Smooth muscle cell (in vitro differentiated cells): ENCODE results near the gene SHANK2. TPM values are rescaled to one million over a fixed set of nuclear protein-coding genes. Genes with fewer than 3 reads are reported as not detected.

Experiments used
- DNase-seq: peaks from one replicate; lab custom pipeline; 2025; ENCODE audit not compliant: unreplicated experiment; lab: John Stamatoyannopoulos, UW
- H2AFZ ChIP-seq: fragments of 200-600 bp; sonication (generic); 2 replicates; pipeline ENCODE4 v1.6.0; 2016; ENCODE audit warnings: antibody characterized with exemption, low read depth, mild to moderate bottlenecking
- H3F3A ChIP-seq: fragments of 200-600 bp; sonication (generic); 2 replicates; pipeline ENCODE4 v1.6.0; 2017; ENCODE audit warnings: antibody characterized with exemption, low read depth
- H3K27ac ChIP-seq: fragments of 200-600 bp; sonication (generic); 2 replicates; pipeline ENCODE4 v1.5.1; 2016; ENCODE audit warnings: low read depth, mild to moderate bottlenecking
- H3K27me3 ChIP-seq: fragments of 200-600 bp; sonication (generic); 2 replicates; pipeline ENCODE4 v1.6.1; 2016; ENCODE audit warnings: low read depth, mild to moderate bottlenecking
- H3K36me3 ChIP-seq: fragments of 200-600 bp; sonication (generic); 2 replicates; pipeline ENCODE4 v1.5.1; 2016; ENCODE audit warnings: low read depth
- H3K4me1 ChIP-seq: fragments of 200-600 bp; sonication (generic); 2 replicates; pipeline ENCODE4 v1.5.1; 2016; ENCODE audit warnings: low read depth
- H3K4me2 ChIP-seq: fragments of 200-600 bp; sonication (generic); 2 replicates; pipeline ENCODE4 v1.6.0; 2016; ENCODE audit warnings: mild to moderate bottlenecking
- H3K4me3 ChIP-seq: fragments of 200-600 bp; sonication (generic); 2 replicates; pipeline ENCODE4 v1.5.1; 2016; ENCODE audit warnings: mild to moderate bottlenecking
- H3K79me2 ChIP-seq: fragments of 200-600 bp; sonication (generic); 2 replicates; pipeline ENCODE4 v1.6.0; 2016; ENCODE audit warnings: low read depth, mild to moderate bottlenecking
- H3K9ac ChIP-seq: fragments of 200-600 bp; sonication (generic); 2 replicates; pipeline ENCODE4 v1.6.0; 2016; ENCODE audit warnings: low read depth
- H3K9me3 ChIP-seq: fragments of 200-600 bp; sonication (generic); replicated peaks from 2 replicates; pipeline ENCODE4 v1.5.1; 2016; ENCODE audit warnings: low read depth
- H4K20me1 ChIP-seq: fragments of 200-600 bp; sonication (generic); 2 replicates; pipeline ENCODE4 v1.6.0; 2016; ENCODE audit warnings: low read depth
- WGBS: methylation state at CpG from one replicate; pipeline ENCODE4 v1.1.7; 2016; ENCODE audit warnings: low lambda C conversion rate; 5-methylcytosine and 5-hydroxymethylcytosine counted together
- polyA plus RNA-seq: library from polyadenylated mRNA; unstranded; fragments of >200 nt; fragmentation: Nextera tagmentation; extraction: Ambion mirVana; gene quantifications from 2 replicates; pipeline ENCODE4 v1.2.1, GENCODE V29; 2016
- total RNA-seq: library from RNA; depleted of rRNA; stranded (reverse); fragments of >200 nt; gene quantifications from 2 replicates; pipeline ENCODE4 v1.2.3, GENCODE V29; 2014
- TF ChIP-seq, protein P1 (sequence below): fragments of 200-600 bp; sonication (generic); IDR thresholded peaks from 2 replicates; pipeline ENCODE4 v1.5.1; 2017; ENCODE audit warnings: borderline replicate concordance, mild to moderate bottlenecking, antibody characterized with exemption; ENCODE audit not compliant: insufficient read depth, poor library complexity, severe bottlenecking

Gene SHANK2
- total and polyA plus RNA-seq, 2 experiments from 2014 or later: 1.5 to 9.9 TPM

DNA sequence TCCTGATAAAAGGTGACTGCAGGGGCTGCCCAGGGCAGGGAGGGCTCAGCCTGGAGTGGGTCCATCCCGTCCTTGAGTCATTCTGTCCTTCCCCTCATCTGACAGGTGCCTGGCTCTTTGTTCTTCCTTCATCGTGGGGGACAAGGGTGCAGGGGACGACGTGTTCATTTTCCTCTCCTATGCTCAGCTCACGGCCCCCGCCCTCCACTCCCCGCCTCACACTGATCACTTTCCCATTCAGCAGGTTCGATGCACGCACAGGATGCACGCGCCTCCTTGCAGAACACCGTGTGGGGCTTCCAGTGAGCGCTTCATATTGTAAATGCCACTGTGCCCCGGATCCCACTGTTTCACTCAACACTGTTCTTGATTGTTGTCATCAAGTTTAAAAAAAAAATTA is 32.7 kb upstream of the SHANK2 start:
- H3K4me3 ChIP-seq: no peak overlapping the region
- TF ChIP-seq, protein P1, sequence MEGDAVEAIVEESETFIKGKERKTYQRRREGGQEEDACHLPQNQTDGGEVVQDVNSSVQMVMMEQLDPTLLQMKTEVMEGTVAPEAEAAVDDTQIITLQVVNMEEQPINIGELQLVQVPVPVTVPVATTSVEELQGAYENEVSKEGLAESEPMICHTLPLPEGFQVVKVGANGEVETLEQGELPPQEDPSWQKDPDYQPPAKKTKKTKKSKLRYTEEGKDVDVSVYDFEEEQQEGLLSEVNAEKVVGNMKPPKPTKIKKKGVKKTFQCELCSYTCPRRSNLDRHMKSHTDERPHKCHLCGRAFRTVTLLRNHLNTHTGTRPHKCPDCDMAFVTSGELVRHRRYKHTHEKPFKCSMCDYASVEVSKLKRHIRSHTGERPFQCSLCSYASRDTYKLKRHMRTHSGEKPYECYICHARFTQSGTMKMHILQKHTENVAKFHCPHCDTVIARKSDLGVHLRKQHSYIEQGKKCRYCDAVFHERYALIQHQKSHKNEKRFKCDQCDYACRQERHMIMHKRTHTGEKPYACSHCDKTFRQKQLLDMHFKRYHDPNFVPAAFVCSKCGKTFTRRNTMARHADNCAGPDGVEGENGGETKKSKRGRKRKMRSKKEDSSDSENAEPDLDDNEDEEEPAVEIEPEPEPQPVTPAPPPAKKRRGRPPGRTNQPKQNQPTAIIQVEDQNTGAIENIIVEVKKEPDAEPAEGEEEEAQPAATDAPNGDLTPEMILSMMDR: no peak
- H3K4me1 ChIP-seq: no peaks in the 10 kb centered on the region
- H3K27me3 ChIP-seq: no peaks in the 10 kb centered on the region
- H4K20me1 ChIP-seq: no peaks in the 10 kb centered on the region
- WGBS: 91% methylated on average over 14 of the region's 14 CpGs
- H3K27ac ChIP-seq: no peak overlapping the region
- H3K79me2 ChIP-seq: no peaks in the 10 kb centered on the region
- no peaks in the 10 kb centered on the region for H3F3A ChIP-seq
- H3K4me2 ChIP-seq: no peak overlapping the region
- H3K36me3 ChIP-seq: no peaks in the 10 kb centered on the region
- no peaks in the 10 kb centered on the region for H3K9me3 ChIP-seq
- no peak overlapping the region for H2AFZ ChIP-seq
- no peak for DNase-seq
- no peak overlapping the region for H3K9ac ChIP-seq

GRCh38 chr11:71284525-71285092 is 32.2 kb upstream of the SHANK2 start:
- TF ChIP-seq, protein P1: no peak
- H3K27me3 ChIP-seq: no peaks in the 10 kb centered on the region
- no peaks in the 10 kb centered on the region for H3K79me2 ChIP-seq
- no peaks in the 10 kb centered on the region for H3F3A ChIP-seq
- no peak overlapping the region for H3K4me2 ChIP-seq
- H3K36me3 ChIP-seq: no peaks in the 10 kb centered on the region
- no peaks in the 10 kb centered on the region for H3K9me3 ChIP-seq
- H3K4me1 ChIP-seq: no peaks in the 10 kb centered on the region
- WGBS: 93% methylated on average over 2 of the region's 2 CpGs
- H3K4me3 ChIP-seq: no peak overlapping the region
- no peak overlapping the region for H3K27ac ChIP-seq
- no peak overlapping the region for H3K9ac ChIP-seq
- H4K20me1 ChIP-seq: no peaks in the 10 kb centered on the region
- DNase-seq: no peak
- H2AFZ ChIP-seq: no peak overlapping the region

DNA sequence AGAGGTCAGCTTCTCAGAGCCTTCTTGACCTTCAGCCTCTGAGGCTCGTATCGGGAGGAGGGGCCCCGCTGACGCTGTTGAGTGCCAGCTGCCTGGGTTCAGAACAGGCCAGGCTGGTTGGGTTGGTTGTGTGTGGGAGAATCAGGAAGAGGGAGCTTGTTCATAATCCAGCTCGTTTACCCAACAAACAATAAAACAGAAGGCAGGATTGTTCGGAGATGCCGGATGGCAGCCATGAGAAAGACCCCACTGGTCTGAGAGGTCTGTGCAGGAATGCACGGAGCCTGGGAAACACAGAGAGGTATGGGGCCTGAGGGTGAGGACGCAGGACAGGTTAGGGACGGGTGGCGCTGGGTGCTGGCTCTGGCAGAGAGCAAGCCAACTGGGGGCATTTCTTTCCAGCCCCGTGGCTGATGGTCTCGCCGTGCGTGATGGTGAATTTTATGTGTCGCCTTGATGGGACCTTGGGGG is 31.6 kb upstream of the SHANK2 start:
- Histone ChIP-seq H3K27me3 (no peaks in the 10 kb centered on the region), H3K9me3 (no peaks in the 10 kb centered on the region), H3K9ac (no peak overlapping the region), H3K27ac (peak overlapping the region; percentile 37), H3F3A (no peaks in the 10 kb centered on the region), H3K4me2 (no peak overlapping the region), H3K36me3 (no peaks in the 10 kb centered on the region), H3K4me1 (no peaks in the 10 kb centered on the region), H3K4me3 (no peak overlapping the region), H2AFZ (no peak overlapping the region), H3K79me2 (no peaks in the 10 kb centered on the region), H4K20me1 (no peaks in the 10 kb centered on the region)
- DNase-seq: no peak
- TF ChIP-seq, protein P1: no peak
- WGBS: 76% methylated on average over 16 of the region's 16 CpGs
